Fibroblast of the aortic adventitia (primary cell): Measurements from ENCODE around the gene HOXD1. TPM values are rescaled to one million over a fixed set of nuclear protein-coding genes. Genes with fewer than 3 reads are reported as not detected.

ENCODE experiments used
- DNase-seq: peaks from one replicate; pipeline ENCODE4 v3.0.0-alpha.2; 2010; ENCODE audit warnings: low read depth
- H3K4me3 ChIP-seq: 2 replicates; pipeline ENCODE4 v1.5.1; 2011; ENCODE audit warnings: low read depth, mild to moderate bottlenecking, control low read depth, low read length, moderate library complexity
- CTCF ChIP-seq: IDR thresholded peaks from 2 replicates; pipeline ENCODE4 v1.5.1; 2011; ENCODE audit warnings: mild to moderate bottlenecking, low read length, control low read depth, inconsistent platforms; ENCODE audit not compliant: insufficient read depth
- total RNA-seq: library from RNA; depleted of rRNA; stranded (reverse); fragments of >200 nt; gene quantifications from 2 replicates; pipeline ENCODE4 v1.2.3, GENCODE V29; 2012; ENCODE audit warnings: low replicate concordance

HOXD1 gene
- total RNA-seq, 1 donor = not detected

GRCh38 chr2:176212276-176212675 is 23.8 kb downstream of the HOXD1 start:
- TF ChIP-seq CTCF = no peak
- H3K4me3 ChIP-seq = no peak overlapping the region
- no peak for DNase-seq

- no peak for DNase-seq
- H3K4me3 ChIP-seq = no peak overlapping the region
- no peak for TF ChIP-seq CTCF
Measured at GRCh38 chr2:176213406-176213805, 24.9 kb downstream of the HOXD1 start.

- no peak for TF ChIP-seq CTCF
- no peak for DNase-seq
- no peak overlapping the region for H3K4me3 ChIP-seq
Measured at GRCh38 chr2:176227874-176228273, 39.4 kb downstream of the HOXD1 start.

GRCh38 chr2:176234156-176234555 is 45.7 kb downstream of the HOXD1 start:
- DNase-seq = no peak
- no peak overlapping the region for H3K4me3 ChIP-seq

GRCh38 chr2:176234940-176235339 is 46.5 kb downstream of the HOXD1 start:
- no peak for TF ChIP-seq CTCF

More at GRCh38 chr2:176234156-176234555, 45.7 kb downstream of the HOXD1 start:
- TF ChIP-seq CTCF = no peak

GRCh38 chr2:176237456-176237855 is 49.0 kb downstream of the HOXD1 start:
- no peak for TF ChIP-seq CTCF
- DNase-seq = no peak
- no peak overlapping the region for H3K4me3 ChIP-seq

More at GRCh38 chr2:176234940-176235339, 46.5 kb downstream of the HOXD1 start:
- DNase-seq = no peak
- H3K4me3 ChIP-seq = no peak overlapping the region

- no peak for TF ChIP-seq CTCF
- DNase-seq = no peak
Measured at GRCh38 chr2:176239031-176239430, 50.6 kb downstream of the HOXD1 start.

More at GRCh38 chr2:176239031-176239430, 50.6 kb downstream of the HOXD1 start:
- no peak overlapping the region for H3K4me3 ChIP-seq
